Measurements from ENCODE around the gene GAS2L2.
"Not testable (repeated sequence)": the region's sequence is repeated elsewhere in the genome, so short reads cannot be mapped to it uniquely, and the experiment has no call there.

Gene GAS2L2

DNA sequence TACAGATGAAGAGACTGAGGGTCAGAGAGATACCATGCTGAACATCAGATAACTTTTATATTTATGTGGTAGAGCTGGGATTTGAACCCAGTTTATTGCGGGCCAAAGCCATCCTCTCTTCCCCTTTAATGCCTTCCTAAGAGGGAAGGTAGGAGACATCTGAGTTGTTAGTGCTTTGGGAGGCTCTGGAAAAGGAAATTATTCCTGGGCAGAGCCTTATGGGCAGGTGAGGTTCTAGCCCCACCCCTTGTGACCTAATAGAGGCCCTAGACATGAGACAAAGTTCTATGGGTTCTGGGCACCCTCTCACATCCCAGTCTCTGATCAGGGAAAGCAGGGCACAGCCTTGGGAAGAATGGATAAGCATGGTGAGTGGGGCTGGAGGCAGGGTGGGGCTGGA lies 7.5 kb upstream of the GAS2L2 start, which contains the start of gene C17orf50:
Gene C17orf50, plus strand, starts transcription at position 301 of the 400 bp plus-strand sequence. Its CDS starts 55 bp downstream, at position 356.
- Histone ChIP-seq H3K4me3 (ENCODE audit: low read depth in 1 of 2, low read length in 1 of 2) (no peak within 1 kb of the TSS), H3K9me3 (no peaks in the 10 kb centered on the region), H3K4me1 (ENCODE audit: control insufficient read depth in 1 of 2, insufficient read depth in 1 of 2, low read depth in 1 of 2, low read length in 1 of 2) (peaks cover 8 to 10% of the 10 kb centered on the region in 2 experiments), H3K36me3 (no peaks in the 10 kb centered on the region), H3K27me3 (peaks cover 29% of the 10 kb centered on the region), H3K27ac (no peak within 1 kb of the TSS)
- TF ChIP-seq, protein P1, sequence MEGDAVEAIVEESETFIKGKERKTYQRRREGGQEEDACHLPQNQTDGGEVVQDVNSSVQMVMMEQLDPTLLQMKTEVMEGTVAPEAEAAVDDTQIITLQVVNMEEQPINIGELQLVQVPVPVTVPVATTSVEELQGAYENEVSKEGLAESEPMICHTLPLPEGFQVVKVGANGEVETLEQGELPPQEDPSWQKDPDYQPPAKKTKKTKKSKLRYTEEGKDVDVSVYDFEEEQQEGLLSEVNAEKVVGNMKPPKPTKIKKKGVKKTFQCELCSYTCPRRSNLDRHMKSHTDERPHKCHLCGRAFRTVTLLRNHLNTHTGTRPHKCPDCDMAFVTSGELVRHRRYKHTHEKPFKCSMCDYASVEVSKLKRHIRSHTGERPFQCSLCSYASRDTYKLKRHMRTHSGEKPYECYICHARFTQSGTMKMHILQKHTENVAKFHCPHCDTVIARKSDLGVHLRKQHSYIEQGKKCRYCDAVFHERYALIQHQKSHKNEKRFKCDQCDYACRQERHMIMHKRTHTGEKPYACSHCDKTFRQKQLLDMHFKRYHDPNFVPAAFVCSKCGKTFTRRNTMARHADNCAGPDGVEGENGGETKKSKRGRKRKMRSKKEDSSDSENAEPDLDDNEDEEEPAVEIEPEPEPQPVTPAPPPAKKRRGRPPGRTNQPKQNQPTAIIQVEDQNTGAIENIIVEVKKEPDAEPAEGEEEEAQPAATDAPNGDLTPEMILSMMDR (IDR thresholded peaks at IDR 0.05): no peak

DNA sequence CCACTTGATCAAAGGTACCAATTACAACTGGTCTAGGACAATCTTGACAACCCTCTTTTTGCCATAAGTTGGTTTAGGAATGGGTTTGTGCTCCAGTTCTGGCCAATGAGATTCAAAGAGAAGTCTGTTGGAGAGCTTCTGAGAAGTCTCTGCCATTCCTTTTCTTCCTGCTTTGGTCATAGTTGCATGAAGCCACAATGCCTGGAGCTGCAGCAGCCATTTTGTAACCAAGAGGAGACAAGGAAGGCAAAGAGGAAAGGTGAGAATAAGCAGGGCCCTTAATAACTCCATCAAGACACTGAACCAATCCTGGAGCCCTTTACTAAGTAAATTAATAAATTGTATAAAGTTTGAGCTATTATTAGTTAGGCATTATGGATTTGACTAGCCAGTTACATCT lies 4.2 kb upstream of the GAS2L2 start:
- Histone ChIP-seq H3K9me3 (no peaks in the 10 kb centered on the region), H3K36me3 (no peaks in the 10 kb centered on the region), H3K4me1 (ENCODE audit: control insufficient read depth in 1 of 2, insufficient read depth in 1 of 2, low read depth in 1 of 2, low read length in 1 of 2) (no peaks in the 10 kb centered on the region), H3K4me3 (ENCODE audit: low read depth in 1 of 2, low read length in 1 of 2) (no peak overlapping the region), H3K27me3 (peaks cover 21% of the 10 kb centered on the region), H3K27ac (no peak overlapping the region)
- TF ChIP-seq, protein P1 (IDR thresholded peaks at IDR 0.05): no peak

DNA sequence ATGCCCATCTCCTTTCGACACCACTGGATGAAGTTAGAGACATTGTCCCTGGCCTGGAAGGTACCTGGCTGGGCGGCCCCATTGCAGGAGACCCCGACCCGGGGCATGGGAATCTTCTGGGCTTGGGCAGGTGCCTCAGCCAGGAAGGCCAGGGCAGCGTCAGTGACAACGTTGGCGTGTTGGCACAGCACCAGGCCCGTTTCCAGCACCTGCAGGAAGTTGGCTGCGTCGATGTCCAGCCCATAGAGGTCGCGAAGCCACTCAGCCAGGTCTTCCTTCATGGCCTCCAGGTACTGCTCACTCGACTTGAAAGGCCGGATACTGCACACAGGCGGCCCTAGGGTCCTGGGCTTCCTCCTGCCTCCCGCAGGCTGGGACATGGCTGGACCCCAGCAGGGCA lies 568 bp downstream of the GAS2L2 start:
- Histone ChIP-seq H3K4me1 (ENCODE audit: control insufficient read depth in 1 of 2, insufficient read depth in 1 of 2, low read depth in 1 of 2, low read length in 1 of 2) (no peaks in the 10 kb centered on the region), H3K27me3 (peaks cover 67% of the 10 kb centered on the region), H3K27ac (no peak overlapping the region), H3K4me3 (ENCODE audit: low read depth in 1 of 2, low read length in 1 of 2) (no peak overlapping the region), H3K9me3 (no peaks in the 10 kb centered on the region), H3K36me3 (no peaks in the 10 kb centered on the region)
- TF ChIP-seq, protein P1 (IDR thresholded peaks at IDR 0.05): no peak

DNA sequence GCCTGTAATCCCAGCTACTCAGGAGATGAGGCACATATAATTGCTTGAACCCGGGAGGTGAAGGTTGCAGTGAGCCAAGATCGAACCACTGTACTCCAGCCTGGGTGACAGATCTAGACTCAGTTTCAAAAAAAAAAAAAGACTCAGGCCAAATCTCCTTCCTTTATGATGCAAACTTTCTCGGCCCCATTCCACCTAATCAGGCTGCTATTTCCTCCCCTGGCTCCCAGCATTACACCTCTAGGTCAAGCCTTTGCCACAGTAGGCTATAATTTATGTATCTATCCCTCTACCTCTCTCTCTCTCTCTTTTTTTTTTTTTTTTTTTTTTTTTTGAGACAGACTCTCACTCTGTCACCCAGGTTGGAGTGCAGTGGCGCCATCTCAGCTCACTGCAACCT lies 1.5 kb downstream of the GAS2L2 start:
- not testable (repeated sequence) for H3K9me3 ChIP-seq; H3K4me3 ChIP-seq (ENCODE audit: low read depth in 1 of 2, low read length in 1 of 2); H3K27ac ChIP-seq; H3K4me1 ChIP-seq (ENCODE audit: control insufficient read depth in 1 of 2, insufficient read depth in 1 of 2, low read depth in 1 of 2, low read length in 1 of 2); H3K36me3 ChIP-seq
- H3K27me3 ChIP-seq: peaks cover 67% of the 10 kb centered on the region

DNA sequence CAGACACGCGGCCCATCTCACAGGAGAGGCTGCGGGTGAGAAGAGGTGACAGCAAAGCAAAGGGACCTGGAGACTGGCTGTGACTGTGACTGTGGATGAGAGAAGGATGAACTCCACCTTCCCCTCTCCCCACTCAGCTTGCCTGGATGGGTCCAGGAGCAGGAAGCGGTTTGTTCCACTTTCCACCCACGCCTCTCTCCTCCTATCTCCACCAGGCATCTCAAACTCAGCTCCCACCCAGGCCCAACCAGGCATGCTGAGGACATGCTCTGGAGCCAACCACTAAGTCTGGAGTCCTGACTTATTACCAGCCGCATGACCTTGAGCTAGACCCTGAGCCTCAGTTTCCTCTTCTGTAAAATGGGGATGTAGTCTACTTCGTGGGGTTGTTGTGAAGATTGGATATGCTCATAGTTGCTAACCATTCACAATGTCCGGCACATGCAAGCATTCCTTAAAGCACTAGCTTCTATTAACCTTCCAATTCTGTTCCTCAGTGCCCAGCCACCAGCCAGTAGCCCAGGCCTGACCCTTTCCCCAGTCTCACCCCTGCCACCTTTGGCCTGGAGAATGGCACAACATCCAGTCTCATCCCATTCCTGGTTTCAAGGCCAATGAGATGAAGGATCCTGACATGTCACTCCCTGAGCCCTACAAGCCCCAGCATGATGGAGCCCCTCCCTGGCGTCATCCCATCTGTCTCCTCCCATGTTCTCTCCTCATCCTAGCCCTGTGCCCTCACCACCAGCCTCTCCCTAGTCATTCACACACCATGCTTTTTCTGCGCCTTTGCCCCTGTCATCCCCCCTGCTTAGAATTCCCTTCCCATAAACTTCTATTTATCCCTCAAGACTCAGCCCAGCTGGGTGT lies 2.3 kb downstream of the GAS2L2 start:
- TF ChIP-seq, protein P1 (IDR thresholded peaks at IDR 0.05): no peak
- peaks cover 67% of the 10 kb centered on the region for H3K27me3 ChIP-seq
- H3K27ac ChIP-seq: no peak overlapping the region
- H3K4me3 ChIP-seq (ENCODE audit: low read depth in 1 of 2, low read length in 1 of 2): no peak overlapping the region
- no peaks in the 10 kb centered on the region for H3K9me3 ChIP-seq
- no peaks in the 10 kb centered on the region for H3K4me1 ChIP-seq (ENCODE audit: control insufficient read depth in 1 of 2, insufficient read depth in 1 of 2, low read depth in 1 of 2, low read length in 1 of 2)
- no peaks in the 10 kb centered on the region for H3K36me3 ChIP-seq

All from neutrophil (primary cell).